HG02571 (cell line): ENCODE results near the gene CDH4.

Experiments used
- ATAC-seq: cut with Tn5 transposase; IDR thresholded peaks from one replicate; pipeline ENCODE4 v1.9.1; 2021; ENCODE audit warnings: mild to moderate bottlenecking, moderate library complexity; ENCODE audit not compliant: unreplicated experiment

Gene CDH4

GRCh38 chr20:61878478-61879302 is 626.6 kb downstream of the CDH4 start:
- ATAC-seq, result no peak

GRCh38 chr20:61879303-61879620 is 627.2 kb downstream of the CDH4 start:
- no peak for ATAC-seq

GRCh38 chr20:61879694-61880093 is 627.6 kb downstream of the CDH4 start:
- no peak for ATAC-seq

DNA sequence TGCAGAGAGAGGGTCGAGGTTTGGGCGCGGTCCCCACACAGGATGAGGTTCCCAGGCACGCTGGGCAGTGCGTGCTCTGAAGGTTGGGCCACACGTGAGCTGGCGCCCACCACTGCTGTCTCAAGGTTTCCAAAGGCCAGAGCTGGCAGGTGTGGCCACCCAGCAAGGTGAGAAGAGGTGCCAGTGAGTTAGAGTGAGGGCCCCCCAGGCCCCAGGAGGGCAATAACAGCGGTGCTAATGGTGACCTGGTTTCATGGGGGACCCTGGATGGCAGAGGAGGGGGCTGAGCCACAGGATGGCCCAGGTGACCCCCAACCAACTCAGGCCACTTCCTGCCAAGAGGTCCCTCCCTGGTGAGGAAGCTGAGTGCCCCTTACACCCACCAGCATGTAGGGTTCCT is 628.6 kb downstream of the CDH4 start:
- ATAC-seq, result no peak

GRCh38 chr20:61881416-61881815 is 629.4 kb downstream of the CDH4 start:
- ATAC-seq, result no peak

DNA sequence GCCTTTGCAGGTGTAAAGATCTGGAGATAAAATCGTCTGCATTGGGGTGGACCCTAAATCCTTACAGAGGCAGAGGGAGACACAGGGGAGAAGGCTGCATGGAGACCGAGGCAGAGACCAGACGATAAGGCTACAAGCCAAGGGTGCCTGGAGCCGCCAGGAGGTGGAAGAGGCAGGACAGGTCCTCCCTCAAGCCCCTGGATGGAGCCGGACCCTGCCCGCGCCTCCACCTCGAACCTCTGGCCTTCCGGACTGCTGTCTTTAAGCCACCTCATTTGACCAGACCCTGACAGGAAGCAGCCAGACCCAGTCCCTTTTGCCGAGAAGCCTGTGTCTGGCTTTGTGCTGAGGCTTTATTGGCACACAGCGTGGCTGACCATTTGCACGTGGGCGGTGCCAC is 629.8 kb downstream of the CDH4 start:
- ATAC-seq, result no peak

DNA sequence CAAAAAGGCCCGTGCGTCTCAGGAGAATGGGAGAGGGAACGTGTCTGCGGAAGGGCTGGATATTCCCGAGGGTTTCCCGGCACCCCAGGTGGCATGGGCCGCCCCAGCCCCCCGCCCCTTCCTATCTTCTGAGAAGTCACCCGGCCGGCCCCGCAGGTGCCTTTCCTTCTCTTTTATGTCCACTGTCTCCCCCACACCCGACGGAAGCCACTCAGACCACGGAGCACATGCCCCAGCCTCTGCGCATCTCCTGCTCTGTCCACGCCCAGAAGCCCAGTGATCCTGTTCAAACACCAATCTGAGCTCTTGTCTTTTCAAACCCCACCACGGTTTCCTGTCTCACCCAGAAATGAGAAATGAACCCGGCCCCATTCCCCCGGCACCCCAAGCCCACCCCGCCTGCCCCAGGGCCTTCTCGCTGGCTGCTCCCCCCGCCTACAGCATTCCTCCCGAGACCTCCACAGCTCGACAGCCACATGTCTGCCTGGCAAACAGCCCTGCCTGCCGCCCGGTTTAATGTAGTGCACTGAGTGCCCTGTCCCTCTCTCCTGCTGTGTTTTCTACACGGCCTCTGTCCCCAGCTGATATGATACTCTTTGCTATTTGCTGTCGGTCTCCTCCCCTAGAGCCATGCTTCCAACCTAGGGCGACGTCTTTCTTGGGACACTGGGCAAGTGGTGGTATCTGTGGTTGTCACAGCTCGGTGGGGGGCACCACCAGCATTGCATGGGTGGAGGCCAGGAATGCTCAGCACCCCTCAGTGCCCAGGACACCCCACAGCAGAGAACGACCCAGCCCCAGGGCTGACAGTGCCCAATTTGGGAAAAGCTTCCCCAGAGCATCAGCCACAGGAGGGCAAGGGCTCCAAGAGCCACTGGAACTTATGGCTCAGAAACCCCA is 630.9 kb downstream of the CDH4 start:
- no peak for ATAC-seq

DNA sequence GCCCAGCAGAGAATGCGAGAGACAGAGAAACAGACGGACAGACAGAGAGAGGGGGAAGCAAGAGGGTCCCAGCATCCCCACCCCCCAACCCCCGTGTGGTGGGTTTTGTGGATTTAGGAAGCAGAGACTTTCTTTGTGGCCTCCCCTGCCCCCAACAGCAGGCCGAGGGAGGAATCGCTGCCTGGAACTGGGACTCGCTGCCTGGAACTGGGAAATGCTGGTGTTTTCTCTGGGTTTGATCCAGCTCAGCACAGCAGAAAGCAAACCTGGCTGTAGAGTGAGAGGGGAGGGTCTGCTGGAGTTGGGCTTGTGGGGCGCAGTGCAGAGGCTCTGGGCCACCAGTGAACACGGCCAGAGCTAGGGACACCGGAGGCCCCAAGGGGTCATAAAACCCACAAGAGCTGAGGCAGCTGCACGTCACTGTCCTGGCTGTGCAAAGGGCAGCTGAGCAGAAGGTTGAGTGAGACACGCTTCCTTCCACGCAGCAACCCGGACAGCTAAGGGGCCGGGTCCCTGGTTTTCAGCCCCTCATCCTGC is 631.9 kb downstream of the CDH4 start:
- ATAC-seq, result no peak

DNA sequence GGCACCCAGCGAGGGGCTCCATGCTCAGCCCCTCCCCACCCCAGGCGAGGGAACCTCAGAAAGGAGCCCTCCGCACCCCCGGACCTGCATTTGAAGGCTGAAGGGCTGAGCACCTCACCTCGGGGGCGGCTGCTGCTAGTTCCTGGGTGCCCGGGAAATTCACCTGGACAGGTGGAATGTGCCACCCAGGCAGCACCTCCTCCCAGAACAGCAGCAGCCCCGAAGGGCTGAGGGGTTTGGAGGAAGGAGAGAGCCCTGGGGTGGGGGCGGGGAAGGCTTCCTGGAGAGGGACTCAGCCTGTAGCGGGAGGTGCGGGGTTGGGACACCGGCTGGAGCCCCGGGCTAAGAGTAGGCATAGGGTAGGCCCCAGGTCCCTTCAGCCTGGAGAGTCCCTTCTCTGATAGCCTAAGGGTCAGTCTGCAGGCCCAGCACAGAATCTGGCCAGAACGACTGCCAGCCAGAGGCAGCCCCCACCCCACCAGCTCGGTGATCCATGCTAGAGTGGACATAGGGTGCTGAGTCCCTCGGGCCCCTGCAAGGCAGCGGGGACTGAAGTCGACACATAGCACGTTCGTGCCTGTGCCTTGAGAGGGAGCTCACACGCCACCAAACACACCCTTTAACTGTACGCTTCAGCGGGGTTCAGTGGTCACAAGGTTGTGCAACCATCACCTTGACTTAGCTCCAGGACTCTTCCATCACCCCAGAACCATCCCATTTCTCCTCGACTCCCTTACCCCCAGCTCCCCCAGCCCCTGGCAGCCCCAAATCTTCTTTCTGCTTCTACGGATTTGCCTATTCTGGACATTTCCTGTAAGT is 632.7 kb downstream of the CDH4 start:
- ATAC-seq, result no peak

DNA sequence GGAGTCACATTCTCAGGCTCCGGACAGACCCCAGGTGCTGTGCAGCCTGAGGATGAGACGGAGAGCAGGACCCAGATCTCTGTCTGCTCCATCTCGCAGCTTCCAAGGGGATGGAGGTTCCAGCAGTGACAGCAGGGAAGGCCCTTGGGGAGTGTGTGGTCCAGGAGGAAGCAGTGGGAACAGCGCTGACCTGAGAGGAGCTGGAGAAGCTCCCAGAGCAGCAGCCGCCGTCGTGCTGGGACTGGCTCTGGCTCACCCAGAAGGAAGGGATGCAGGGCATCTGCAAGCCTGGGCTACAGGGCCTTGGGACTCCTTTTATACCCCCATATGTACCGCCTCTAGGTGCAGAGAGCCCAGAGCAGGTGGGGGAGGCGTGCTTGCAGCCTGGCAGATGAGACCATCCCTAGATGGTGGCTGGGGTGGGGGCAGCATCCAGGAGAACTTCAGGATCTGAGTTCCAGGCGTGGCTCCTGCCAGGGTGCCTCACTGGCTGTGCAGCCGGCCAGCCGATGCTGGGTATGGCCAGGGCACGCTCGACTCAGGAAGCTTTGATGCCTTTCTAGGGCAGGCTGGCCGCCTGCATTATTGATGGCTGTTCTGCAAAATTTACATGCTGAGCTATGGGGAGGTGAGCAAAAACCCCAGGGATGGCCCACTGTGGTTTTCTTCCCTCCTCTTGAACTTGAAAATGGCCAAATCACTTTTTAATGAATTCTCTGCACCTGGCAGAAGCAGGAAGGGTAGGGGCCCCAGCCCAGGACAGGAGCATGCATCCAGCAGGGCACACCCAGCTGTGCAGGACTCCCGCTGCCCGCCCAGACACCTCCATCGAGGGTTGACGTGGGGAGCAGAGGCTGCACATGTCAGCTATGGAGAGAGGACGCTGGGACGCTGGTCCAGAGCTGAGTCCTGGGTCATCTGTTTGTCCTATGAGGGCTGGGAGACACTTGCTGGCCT is 634.0 kb downstream of the CDH4 start:
- ATAC-seq, result no peak

GRCh38 chr20:61886721-61887595 is 634.9 kb downstream of the CDH4 start:
- ATAC-seq, result no peak

GRCh38 chr20:61887596-61888093 is 635.6 kb downstream of the CDH4 start:
- ATAC-seq, result no peak

GRCh38 chr20:61888101-61888865 is 636.2 kb downstream of the CDH4 start:
- no peak for ATAC-seq

DNA sequence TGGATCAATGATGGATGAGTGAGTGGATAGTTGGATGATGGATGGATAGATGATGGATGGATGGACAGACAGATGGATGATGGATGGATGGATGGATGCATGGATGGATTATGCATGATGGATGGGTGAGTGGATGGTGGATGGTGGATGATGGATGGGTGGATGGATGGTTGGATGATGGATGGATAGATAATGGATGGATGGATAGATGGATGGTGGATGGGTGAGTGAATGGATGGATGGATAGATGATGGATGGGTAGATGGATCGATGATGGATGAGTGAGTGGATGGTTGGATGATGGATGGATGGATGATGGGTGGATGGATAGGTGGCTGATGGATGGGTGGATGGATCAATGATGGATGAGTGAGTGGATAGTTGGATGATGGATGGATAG is 637.6 kb downstream of the CDH4 start:
- ATAC-seq, result no peak

- ATAC-seq, result no peak
Observed at GRCh38 chr20:61890210-61890609, 638.1 kb downstream of the CDH4 start.

DNA sequence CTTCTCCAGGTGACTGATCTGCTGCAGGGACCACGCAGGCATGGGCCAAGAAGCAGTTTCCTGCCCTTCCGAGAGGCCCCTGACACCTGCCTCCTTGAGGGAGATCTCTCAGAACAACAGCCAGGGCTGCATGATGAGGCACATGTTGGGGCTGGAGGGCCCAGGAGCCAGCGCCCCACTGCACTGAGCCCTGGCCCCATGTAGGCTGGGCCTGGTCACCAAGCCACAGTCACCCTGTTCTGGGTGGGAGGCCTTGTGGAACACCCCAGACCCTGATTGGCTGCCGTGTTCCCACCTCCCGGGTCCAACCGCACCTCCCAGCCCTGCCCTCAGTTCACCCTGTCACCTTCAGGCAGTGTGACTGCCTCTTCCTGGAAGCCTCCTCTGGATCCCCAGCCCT is 639.4 kb downstream of the CDH4 start:
- ATAC-seq, result no peak

GRCh38 chr20:61891916-61892649 is 640.0 kb downstream of the CDH4 start:
- ATAC-seq, result no peak
